Hepatocyte (in vitro differentiated cells): ENCODE measurements around the gene TIMM29. TPM values are rescaled to one million over a fixed set of nuclear protein-coding genes. Genes with fewer than 3 reads are reported as not detected.

Source experiments
- DNase-seq: peaks from one replicate; pipeline ENCODE4 v3.0.0-alpha.2; 2016; ENCODE audit warnings: low spot score
- H2AFZ ChIP-seq: fragments of 200-600 bp; sonication (generic); 2 replicates; pipeline ENCODE4 v1.6.0; 2016; ENCODE audit warnings: antibody characterized with exemption, mild to moderate bottlenecking
- H3K27ac ChIP-seq: fragments of 200-600 bp; sonication (generic); 2 replicates; pipeline ENCODE4 v1.5.1; 2016; ENCODE audit warnings: mild to moderate bottlenecking
- H3K27me3 ChIP-seq: fragments of 200-600 bp; sonication (generic); 2 replicates; pipeline ENCODE4 v1.6.1; 2016
- H3K36me3 ChIP-seq: fragments of 200-600 bp; sonication (generic); replicated peaks from 2 replicates; pipeline ENCODE4 v1.5.1; 2016; ENCODE audit warnings: low read depth; ENCODE audit not compliant: insufficient read depth
- H3K4me1 ChIP-seq: fragments of 200-600 bp; sonication (generic); 2 replicates; pipeline ENCODE4 v1.5.1; 2016; ENCODE audit warnings: mild to moderate bottlenecking, moderate library complexity; ENCODE audit not compliant: insufficient read depth
- H3K4me2 ChIP-seq: fragments of 200-600 bp; sonication (generic); 2 replicates; pipeline ENCODE4 v1.6.0; 2016
- H3K4me3 ChIP-seq: fragments of 200-600 bp; sonication (generic); 2 replicates; pipeline ENCODE4 v1.5.1; 2016; ENCODE audit warnings: mild to moderate bottlenecking
- H3K79me2 ChIP-seq: fragments of 200-600 bp; sonication (generic); 2 replicates; pipeline ENCODE4 v1.6.0; 2017; ENCODE audit warnings: mild to moderate bottlenecking
- H3K9me2 ChIP-seq: fragments of 200-600 bp; sonication (generic); replicated peaks from 2 replicates; pipeline ENCODE4 v1.6.0; 2017; ENCODE audit warnings: mild to moderate bottlenecking; ENCODE audit not compliant: insufficient read depth
- H3K9me3 ChIP-seq: fragments of 200-600 bp; sonication (generic); 2 replicates; pipeline ENCODE4 v1.5.1; 2016; ENCODE audit warnings: low read depth, mild to moderate bottlenecking
- H4K20me1 ChIP-seq: fragments of 200-600 bp; sonication (generic); 2 replicates; pipeline ENCODE4 v1.6.0; 2016; ENCODE audit warnings: mild to moderate bottlenecking; ENCODE audit not compliant: insufficient read depth, poor library complexity, severe bottlenecking
- CTCF ChIP-seq: fragments of 200-600 bp; sonication (generic); IDR thresholded peaks from 2 replicates; pipeline ENCODE4 v1.5.1; 2016; ENCODE audit warnings: antibody characterized with exemption, mild to moderate bottlenecking; ENCODE audit not compliant: poor library complexity
- EZH2 ChIP-seq: fragments of 200-600 bp; sonication (generic); IDR thresholded peaks from 2 replicates; pipeline ENCODE4 v1.6.1; 2016; ENCODE audit warnings: antibody characterized with exemption, mild to moderate bottlenecking, borderline replicate concordance
- EZH2phosphoT487 ChIP-seq: fragments of 200-600 bp; sonication (generic); IDR thresholded peaks from one replicate; pipeline ENCODE4 v1.6.1; 2018; ENCODE audit warnings: antibody characterized with exemption, mild to moderate bottlenecking, low read depth, moderate library complexity; ENCODE audit not compliant: unreplicated experiment, severe bottlenecking
- WGBS: methylation state at CpG from one replicate; pipeline ENCODE4 v1.1.6; 2016; ENCODE audit warnings: low lambda C conversion rate; ENCODE audit errors: missing lambda C conversion rate; 5-methylcytosine and 5-hydroxymethylcytosine counted together
- polyA plus RNA-seq: library from polyadenylated mRNA; unstranded; fragments of >200 nt; fragmentation: Nextera tagmentation; extraction: Ambion mirVana; gene quantifications from 2 replicates; pipeline ENCODE4 v1.2.1, GENCODE V29; 2016
- total RNA-seq: library from RNA; depleted of rRNA; stranded (reverse); fragments of >200 nt; gene quantifications from 2 replicates; pipeline ENCODE4 v1.2.3, GENCODE V29; 2014

Gene TIMM29
- total and polyA plus RNA-seq, 2 experiments from 2014 or later: 23.0 to 36.2 TPM

GRCh38 chr19:10896851-10897526 is 31.6 kb upstream of the TIMM29 start:
- Histone ChIP-seq H3K4me3 (no peak overlapping the region), H3K27me3 (no peaks in the 10 kb centered on the region), H3K9me2 (no peaks in the 10 kb centered on the region), H4K20me1 (peaks cover 48% of the 10 kb centered on the region), H3K9me3 (no peaks in the 10 kb centered on the region), H3K4me1 (no peaks in the 10 kb centered on the region), H3K79me2 (peaks cover 98% of the 10 kb centered on the region), H3K4me2 (no peak overlapping the region), H2AFZ (no peak overlapping the region), H3K27ac (no peak overlapping the region), H3K36me3 (no peaks in the 10 kb centered on the region)
- WGBS: 70% methylated on average over 7 of the region's 7 CpGs
- TF ChIP-seq EZH2phosphoT487 (no peak), EZH2 (no peak), CTCF (no peak)
- no peak for DNase-seq

DNA sequence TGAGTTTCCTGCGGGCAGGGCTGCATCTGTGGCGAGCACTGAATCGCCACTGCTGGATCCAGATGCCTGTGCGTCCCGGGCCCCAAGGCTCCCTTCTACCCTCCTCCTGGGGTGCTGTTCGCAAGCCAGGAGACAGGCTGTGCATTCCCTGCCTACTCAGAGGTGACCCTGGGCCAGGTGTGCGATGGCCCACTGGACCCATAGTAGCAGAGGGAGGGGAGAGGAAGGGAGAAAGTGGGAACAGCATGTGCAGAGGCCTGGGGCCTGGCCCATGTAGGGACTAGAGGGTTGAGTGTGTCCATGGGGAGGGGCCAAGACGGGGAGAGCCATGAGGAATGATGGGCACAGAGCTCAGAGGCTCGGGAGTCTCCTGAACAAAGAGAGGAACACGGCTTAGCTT is 30.0 kb upstream of the TIMM29 start:
- Histone ChIP-seq H3K27me3 (no peaks in the 10 kb centered on the region), H3K4me1 (no peaks in the 10 kb centered on the region), H2AFZ (no peak overlapping the region), H3K27ac (no peak overlapping the region), H3K4me2 (no peak overlapping the region), H3K4me3 (no peak overlapping the region), H3K79me2 (peaks cover 97% of the 10 kb centered on the region), H3K9me2 (no peaks in the 10 kb centered on the region), H3K9me3 (no peaks in the 10 kb centered on the region), H3K36me3 (no peaks in the 10 kb centered on the region), H4K20me1 (peaks cover 42% of the 10 kb centered on the region)
- 89% methylated on average over 10 of the region's 10 CpGs for WGBS
- TF ChIP-seq EZH2: no peak
- no peak for TF ChIP-seq EZH2phosphoT487
- TF ChIP-seq CTCF: no peak
- DNase-seq: no peak

- Histone ChIP-seq H3K4me3 (no peak overlapping the region), H3K36me3 (no peaks in the 10 kb centered on the region), H3K4me1 (no peaks in the 10 kb centered on the region), H3K79me2 (peaks cover 97% of the 10 kb centered on the region), H2AFZ (no peak overlapping the region), H3K27me3 (no peaks in the 10 kb centered on the region), H3K9me2 (no peaks in the 10 kb centered on the region), H3K27ac (no peak overlapping the region), H3K4me2 (no peak overlapping the region), H3K9me3 (no peaks in the 10 kb centered on the region), H4K20me1 (peaks cover 41% of the 10 kb centered on the region)
- no peak for DNase-seq
- WGBS: 91% methylated on average over 10 of the region's 10 CpGs
- TF ChIP-seq CTCF: no peak
- TF ChIP-seq EZH2: no peak
- TF ChIP-seq EZH2phosphoT487: no peak
Observed at GRCh38 chr19:10899151-10899653, 29.4 kb upstream of the TIMM29 start.
